KOPT-K1 (cell line): Measurements from ENCODE around the gene HTR1B.

Source experiments
- H3K27ac ChIP-seq: fragments of 200-600 bp; sonication (generic); 2 replicates; pipeline ENCODE4 v1.5.1; 2016; ENCODE audit warnings: antibody characterized with exemption, mild to moderate bottlenecking, low read depth, low read length; ENCODE audit not compliant: poor library complexity, severe bottlenecking
- H3K36me3 ChIP-seq: fragments of 200-600 bp; sonication (generic); 2 replicates; pipeline ENCODE4 v1.5.1; 2017; ENCODE audit warnings: antibody characterized with exemption, mild to moderate bottlenecking, low read length, moderate library complexity; ENCODE audit not compliant: insufficient read depth
- H3K9me3 ChIP-seq: fragments of 200-600 bp; sonication (generic); 2 replicates; pipeline ENCODE4 v1.5.1; 2017; ENCODE audit warnings: antibody characterized with exemption, low read length, mild to moderate bottlenecking; ENCODE audit not compliant: insufficient read depth, poor library complexity, severe bottlenecking

Gene HTR1B

DNA sequence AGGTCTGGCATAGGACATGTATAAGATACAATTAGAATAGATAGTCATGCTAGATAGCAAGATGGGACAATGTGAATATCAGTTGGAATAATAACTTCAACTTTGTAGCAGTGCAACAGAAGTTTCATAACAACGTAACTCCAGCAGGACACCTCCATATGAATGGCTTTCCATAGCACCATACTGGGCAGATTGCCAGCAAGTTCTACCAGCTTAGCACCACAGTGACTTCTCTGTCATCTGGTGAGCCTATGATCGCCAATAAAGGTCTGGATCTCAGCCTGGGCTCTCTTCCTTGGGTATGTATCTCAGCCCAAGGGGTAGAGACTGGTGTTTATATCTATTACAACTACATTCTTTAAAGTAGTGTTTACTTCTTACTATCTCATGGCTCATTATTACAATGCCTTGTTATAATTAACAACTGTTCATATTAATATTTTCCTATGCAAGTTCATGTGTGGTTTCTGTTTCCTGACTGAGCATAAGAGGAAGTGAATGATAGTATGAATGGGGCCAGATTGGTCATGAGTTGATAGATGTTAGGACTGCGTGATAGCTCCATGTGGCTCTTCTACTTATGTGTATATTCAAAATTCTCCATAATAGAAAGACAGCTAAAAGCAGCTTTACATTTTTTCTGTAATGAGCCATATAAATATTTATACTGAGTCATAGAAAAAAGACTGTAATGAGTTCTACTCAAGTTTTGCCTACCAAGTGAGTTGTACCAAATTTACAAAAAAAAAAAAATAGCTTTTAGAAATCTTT is 22.9 kb downstream of the HTR1B start:
- Histone ChIP-seq H3K36me3 (no peaks in the 10 kb centered on the region), H3K27ac (no peak overlapping the region), H3K9me3 (no peaks in the 10 kb centered on the region)

DNA sequence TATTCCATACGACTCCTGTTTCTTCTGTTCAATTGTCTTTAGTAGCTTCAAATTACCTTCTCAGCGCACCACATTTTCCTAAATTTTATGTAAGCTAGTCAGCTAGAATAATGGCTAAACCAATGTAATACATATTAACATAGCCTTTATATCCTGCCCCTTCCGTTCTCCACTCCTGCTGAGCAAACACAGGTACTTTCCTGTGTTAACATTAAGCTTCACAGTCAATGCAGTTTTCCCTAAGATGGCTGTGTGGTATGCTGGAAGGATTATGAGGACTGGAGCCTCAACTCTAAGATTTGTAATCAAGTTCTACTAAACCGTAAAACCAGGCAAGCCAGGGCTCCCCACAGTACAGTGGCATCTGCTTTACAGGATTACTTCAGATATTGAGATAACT is 29.4 kb downstream of the HTR1B start:
- Histone ChIP-seq H3K36me3 (no peaks in the 10 kb centered on the region), H3K27ac (no peak overlapping the region), H3K9me3 (no peaks in the 10 kb centered on the region)

DNA sequence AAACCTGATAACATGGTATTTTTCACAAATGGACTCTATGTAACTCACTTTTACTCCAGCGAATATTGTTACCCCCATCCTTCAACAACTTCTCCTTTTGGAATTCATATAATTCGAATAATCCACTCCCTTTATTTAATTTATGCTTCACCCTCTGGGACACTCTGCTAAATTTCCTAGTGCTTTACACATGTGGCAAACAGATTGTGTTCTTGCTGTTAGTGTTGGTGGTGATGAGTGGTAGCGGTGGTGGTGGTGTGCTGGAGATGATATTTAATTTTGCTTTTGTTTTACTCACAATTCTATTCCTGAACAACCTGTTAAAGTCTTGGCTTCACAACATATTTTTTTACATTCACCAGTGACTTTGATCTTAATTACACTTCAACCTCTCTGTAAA is 32.8 kb downstream of the HTR1B start:
- Histone ChIP-seq H3K9me3 (no peaks in the 10 kb centered on the region), H3K36me3 (no peaks in the 10 kb centered on the region), H3K27ac (no peak overlapping the region)

DNA sequence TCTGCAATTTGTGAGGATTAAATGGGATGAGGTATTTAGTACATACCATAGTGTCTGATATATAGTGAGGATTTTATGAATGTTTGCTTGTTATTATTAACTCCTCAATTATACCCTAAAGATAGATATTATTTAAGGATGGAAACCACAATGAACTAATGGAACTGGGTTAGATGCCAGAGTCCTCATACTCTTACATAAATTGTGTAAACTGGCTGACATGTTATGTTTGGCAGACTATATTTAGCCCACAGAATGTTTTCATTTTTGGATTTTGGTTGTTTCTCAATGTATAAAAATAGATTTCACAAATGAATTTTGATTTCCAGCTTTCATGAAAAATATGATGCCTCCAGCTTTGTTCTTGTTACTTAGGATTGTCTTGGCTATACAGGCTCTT is 37.6 kb downstream of the HTR1B start:
- no peaks in the 10 kb centered on the region for H3K9me3 ChIP-seq
- no peaks in the 10 kb centered on the region for H3K36me3 ChIP-seq
- H3K27ac ChIP-seq: no peak overlapping the region

DNA sequence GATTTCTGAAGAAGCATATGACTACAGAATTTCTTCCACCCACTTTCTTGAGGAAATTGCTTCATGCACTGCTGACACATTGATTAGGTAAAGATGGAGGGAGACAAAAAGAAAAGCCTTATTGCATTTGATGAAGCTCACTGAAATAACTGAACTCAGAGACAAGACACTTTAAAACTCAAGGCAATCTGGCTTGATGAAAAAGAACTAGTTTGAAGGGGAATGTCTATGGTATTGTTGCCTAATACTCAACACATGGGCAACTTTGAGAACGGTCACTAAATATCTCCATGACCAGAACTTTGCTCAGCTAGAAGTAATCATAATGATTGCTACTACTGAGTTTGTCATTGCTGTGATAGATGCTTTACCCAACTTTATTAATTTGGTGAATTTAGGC is 38.1 kb downstream of the HTR1B start:
- H3K36me3 ChIP-seq: no peaks in the 10 kb centered on the region
- H3K9me3 ChIP-seq: no peaks in the 10 kb centered on the region
- H3K27ac ChIP-seq: no peak overlapping the region

DNA sequence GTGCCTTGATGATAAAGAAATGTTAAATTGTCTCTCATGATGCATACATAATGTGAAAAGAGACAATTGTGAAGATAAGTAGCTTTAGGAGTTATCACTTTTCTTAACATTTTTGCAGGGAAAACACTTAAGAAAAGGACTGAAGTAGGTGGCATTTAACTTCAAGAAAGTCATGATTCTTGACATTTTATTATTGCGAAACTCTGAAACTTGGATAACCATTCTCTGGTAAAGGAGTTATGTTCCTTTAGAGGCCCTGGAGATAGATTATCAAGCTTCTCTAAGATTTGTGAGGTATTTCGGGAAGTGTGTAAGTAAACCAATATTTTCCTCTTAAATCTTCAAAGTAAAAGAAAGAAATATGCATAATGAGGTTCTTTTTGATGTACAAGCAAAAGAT is 38.5 kb downstream of the HTR1B start:
- Histone ChIP-seq H3K27ac (no peak overlapping the region), H3K36me3 (no peaks in the 10 kb centered on the region), H3K9me3 (no peaks in the 10 kb centered on the region)

DNA sequence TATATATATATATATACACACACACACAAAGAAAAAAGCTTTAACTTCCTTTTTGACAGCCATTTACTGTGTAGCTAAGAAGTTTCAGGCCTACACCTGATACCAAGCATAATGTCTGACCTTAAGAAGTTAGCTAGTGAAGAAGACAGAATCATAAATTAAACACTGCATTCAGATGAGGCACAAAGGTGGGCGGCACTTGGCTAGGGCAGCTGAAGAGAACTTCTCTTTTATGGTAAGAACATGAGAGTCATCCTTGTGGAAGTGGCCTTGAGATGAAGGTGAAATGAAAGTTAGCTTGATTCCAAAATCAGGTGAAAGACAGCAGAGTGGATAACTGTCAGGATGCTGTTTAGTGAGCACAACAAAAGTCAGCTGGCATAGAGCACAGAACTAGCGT is 46.5 kb downstream of the HTR1B start:
- no peaks in the 10 kb centered on the region for H3K9me3 ChIP-seq
- H3K27ac ChIP-seq: no peak overlapping the region
- no peaks in the 10 kb centered on the region for H3K36me3 ChIP-seq

DNA sequence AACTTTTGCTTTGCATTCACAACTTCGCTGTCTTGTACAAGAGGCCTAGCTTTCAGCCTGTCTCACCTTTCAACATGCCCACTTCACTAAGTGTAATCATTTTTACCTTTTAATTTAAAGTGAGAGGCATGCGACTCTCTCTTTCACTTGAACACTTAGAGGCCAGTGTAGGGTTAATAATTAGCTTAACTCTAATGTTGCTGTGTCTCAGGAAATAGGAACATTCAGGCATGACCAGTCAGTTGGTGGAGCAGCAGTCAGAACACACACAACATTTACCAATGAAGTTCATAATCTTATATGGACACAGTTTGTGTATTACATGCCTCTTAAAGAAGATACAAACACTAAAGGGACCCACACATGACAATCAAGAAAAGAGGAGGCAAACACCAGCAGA is 47.6 kb downstream of the HTR1B start:
- Histone ChIP-seq H3K27ac (no peak overlapping the region), H3K36me3 (no peaks in the 10 kb centered on the region), H3K9me3 (no peaks in the 10 kb centered on the region)
